Liver (tissue), 9 donors: ENCODE results near the gene STAM. TPM values are rescaled to one million over a fixed set of nuclear protein-coding genes. Genes with fewer than 3 reads are reported as not detected.
"Not testable (repeated sequence)": the region's sequence is repeated elsewhere in the genome, so short reads cannot be mapped to it uniquely, and the experiment has no call there.

Source experiments
- DNase-seq: peaks from one replicate; pipeline ENCODE4 v3.0.0-alpha.2; 2017; ENCODE audit warnings: low spot score
- H3K27ac ChIP-seq, 2 donors: one replicate each; pipeline ENCODE4 v1.7.0; 2013; ENCODE audit warnings: inconsistent platforms in 2 of 2, low read length in 2 of 2, control low read depth in 1 of 2, low read depth in 1 of 2, mild to moderate bottlenecking in 1 of 2
- H3K27me3 ChIP-seq, 4 donors: one replicate each; pipeline versions ENCODE4 v1.6.1 to v1.7.0; 2013; ENCODE audit warnings: low read length in 3 of 4, inconsistent platforms in 1 of 4, mild to moderate bottlenecking in 1 of 4, moderate library complexity in 1 of 4; ENCODE audit not compliant: control insufficient read depth in 4 of 4, insufficient read depth in 4 of 4
- H3K36me3 ChIP-seq, 4 donors: one replicate each; pipeline versions ENCODE4 v1.6.1 to v1.7.0; 2013; ENCODE audit warnings: low read length in 3 of 4, mild to moderate bottlenecking in 3 of 4, low read depth in 1 of 4, moderate library complexity in 1 of 4; ENCODE audit not compliant: control insufficient read depth in 4 of 4, insufficient read depth in 3 of 4
- H3K4me1 ChIP-seq, 4 donors: one replicate each; pipeline versions ENCODE4 v1.6.1 to v1.7.0; 2013; ENCODE audit warnings: low read length in 3 of 4, mild to moderate bottlenecking in 3 of 4, moderate library complexity in 1 of 4; ENCODE audit not compliant: control insufficient read depth in 4 of 4, insufficient read depth in 4 of 4
- H3K4me3 ChIP-seq, 3 donors: one replicate each; pipeline versions ENCODE4 v1.6.1 to v1.7.0; 2013; ENCODE audit warnings: low read length in 3 of 3, control low read depth in 1 of 3, low read depth in 1 of 3, mild to moderate bottlenecking in 1 of 3
- H3K9ac ChIP-seq, 2 donors: one replicate each; pipeline ENCODE4 v1.7.0; 2013; ENCODE audit warnings: low read length in 2 of 2, mild to moderate bottlenecking in 2 of 2, moderate library complexity in 2 of 2, control low read depth in 1 of 2, low read depth in 1 of 2
- H3K9me3 ChIP-seq, 4 donors: one replicate each; pipeline versions ENCODE4 v1.6.1 to v1.7.0; 2013; ENCODE audit warnings: low read length in 3 of 4; ENCODE audit not compliant: control insufficient read depth in 4 of 4
- EGR1 ChIP-seq, 2 donors: IDR thresholded peaks; 2 replicates each; pipeline ENCODE4 v1.6.1; 2016 to 2018; ENCODE audit warnings: antibody characterized with exemption in 2 of 2, low read depth in 2 of 2
- FOXA1 ChIP-seq: IDR thresholded peaks from 2 replicates; pipeline ENCODE4 v1.6.1; 2016; ENCODE audit warnings: antibody characterized with exemption
- FOXA2 ChIP-seq: IDR thresholded peaks from 2 replicates; pipeline ENCODE4 v1.6.1; 2016; ENCODE audit warnings: antibody characterized with exemption
- GABPA ChIP-seq, 2 donors: IDR thresholded peaks in 1 of 2; conservative IDR thresholded peaks in 1 of 2; 2 replicates each; pipeline ENCODE4 v1.6.1; 2016; ENCODE audit warnings: antibody characterized with exemption in 2 of 2, mild to moderate bottlenecking in 1 of 2, moderate library complexity in 1 of 2
- HNF4A ChIP-seq, 2 donors: conservative IDR thresholded peaks; 2 replicates each; pipeline ENCODE4 v1.6.1; 2016; ENCODE audit warnings: antibody characterized with exemption in 2 of 2, mild to moderate bottlenecking in 2 of 2
- HNF4G ChIP-seq: IDR thresholded peaks from 2 replicates; pipeline ENCODE4 v1.6.1; 2016; ENCODE audit warnings: antibody characterized with exemption
- JUND ChIP-seq, 2 donors: IDR thresholded peaks; 2 replicates each; pipeline ENCODE4 v1.6.1; 2016; ENCODE audit warnings: antibody characterized with exemption in 2 of 2
- NR2F2 ChIP-seq: IDR thresholded peaks from 2 replicates; pipeline ENCODE4 v1.6.1; 2016; ENCODE audit warnings: antibody characterized with exemption
- RAD21 ChIP-seq, 2 donors: IDR thresholded peaks; 2 replicates each; pipeline ENCODE4 v1.6.1; 2016; ENCODE audit warnings: antibody characterized with exemption in 2 of 2, mild to moderate bottlenecking in 2 of 2
- SP1 ChIP-seq: IDR thresholded peaks from 2 replicates; pipeline ENCODE4 v1.6.1; 2018; ENCODE audit warnings: antibody characterized with exemption, mild to moderate bottlenecking
- TAF1 ChIP-seq: conservative IDR thresholded peaks from 2 replicates; pipeline ENCODE4 v1.6.1; 2016; ENCODE audit warnings: antibody characterized with exemption, mild to moderate bottlenecking
- YY1 ChIP-seq: IDR thresholded peaks from 2 replicates; pipeline ENCODE4 v1.6.1; 2016; ENCODE audit warnings: antibody characterized with exemption, mild to moderate bottlenecking
- WGBS: extraction: QIAGEN DNeasy Blood & Tissue Kit; methylation state at CpG from one replicate; pipeline ENCODE4 v1.1.7; 2013; 5-methylcytosine and 5-hydroxymethylcytosine counted together
- polyA plus RNA-seq, 2 donors: library from polyadenylated mRNA; stranded (reverse) in 1 of 2; unstranded in 1 of 2; fragments of 200-250 nt in 1 of 2; fragments of >200 nt in 1 of 2; fragmentation: Nextera tagmentation in 1 of 2; extraction: Ambion mirVana in 1 of 2; gene quantifications; one replicate each; pipeline versions ENCODE4 v1.2.1 to v1.2.3, GENCODE V29; 2013 to 2015
- total RNA-seq, 2 donors: library from RNA; depleted of rRNA; stranded (reverse); fragments of >200 nt; gene quantifications; one replicate each; pipeline ENCODE4 v1.2.3, GENCODE V29; 2014
- TF ChIP-seq, protein P1 (sequence below): IDR thresholded peaks from 2 replicates; pipeline ENCODE4 v1.6.1; 2016; ENCODE audit warnings: antibody characterized with exemption
- TF ChIP-seq, protein P2 (sequence below): fragments of 150-350 bp; IDR thresholded peaks from 2 replicates; pipeline ENCODE4 v1.5.1; 2017; ENCODE audit warnings: improper control_type of control experiment, low read depth, low read length; ENCODE audit not compliant: missing input control
- TF ChIP-seq, protein P3 (sequence below): IDR thresholded peaks from 2 replicates; pipeline ENCODE4 v1.6.1; 2016; ENCODE audit warnings: antibody characterized with exemption, mild to moderate bottlenecking
- donor health status: healthy.
- donor health status: healthy.
- donor health status: healthy.
- donor health status: healthy.
- donor health status: healthy.

The STAM gene
- total and polyA plus RNA-seq, 4 donors: 4.9 to 32.4 (median 6.7) TPM

DNA sequence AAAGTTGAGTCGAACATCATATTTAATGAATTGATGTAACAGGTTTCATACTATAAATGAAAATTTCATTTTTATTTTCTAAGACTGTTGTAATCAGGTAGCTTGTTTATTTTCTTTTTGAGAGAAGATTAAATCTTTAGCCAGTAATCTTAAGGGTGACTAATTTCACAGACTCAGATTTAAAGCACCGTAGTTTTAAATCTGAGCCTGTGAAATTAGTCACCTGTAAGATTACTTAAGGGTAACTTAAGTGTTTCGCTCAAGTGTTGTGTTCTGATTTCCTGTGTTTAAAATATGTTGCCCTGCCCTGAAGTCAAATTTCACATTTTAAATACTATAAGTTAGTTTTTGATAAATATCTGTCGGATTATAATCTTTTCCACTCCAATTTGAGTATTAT lies 72.2 kb downstream of the STAM start (continued):
- TF ChIP-seq, protein P1, sequence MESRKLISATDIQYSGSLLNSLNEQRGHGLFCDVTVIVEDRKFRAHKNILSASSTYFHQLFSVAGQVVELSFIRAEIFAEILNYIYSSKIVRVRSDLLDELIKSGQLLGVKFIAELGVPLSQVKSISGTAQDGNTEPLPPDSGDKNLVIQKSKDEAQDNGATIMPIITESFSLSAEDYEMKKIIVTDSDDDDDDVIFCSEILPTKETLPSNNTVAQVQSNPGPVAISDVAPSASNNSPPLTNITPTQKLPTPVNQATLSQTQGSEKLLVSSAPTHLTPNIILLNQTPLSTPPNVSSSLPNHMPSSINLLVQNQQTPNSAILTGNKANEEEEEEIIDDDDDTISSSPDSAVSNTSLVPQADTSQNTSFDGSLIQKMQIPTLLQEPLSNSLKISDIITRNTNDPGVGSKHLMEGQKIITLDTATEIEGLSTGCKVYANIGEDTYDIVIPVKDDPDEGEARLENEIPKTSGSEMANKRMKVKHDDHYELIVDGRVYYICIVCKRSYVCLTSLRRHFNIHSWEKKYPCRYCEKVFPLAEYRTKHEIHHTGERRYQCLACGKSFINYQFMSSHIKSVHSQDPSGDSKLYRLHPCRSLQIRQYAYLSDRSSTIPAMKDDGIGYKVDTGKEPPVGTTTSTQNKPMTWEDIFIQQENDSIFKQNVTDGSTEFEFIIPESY: no peak
- TF ChIP-seq FOXA1 (no peak), HNF4G (no peak), RAD21 (IDR thresholded peaks at IDR 0.05) (no peak)

DNA sequence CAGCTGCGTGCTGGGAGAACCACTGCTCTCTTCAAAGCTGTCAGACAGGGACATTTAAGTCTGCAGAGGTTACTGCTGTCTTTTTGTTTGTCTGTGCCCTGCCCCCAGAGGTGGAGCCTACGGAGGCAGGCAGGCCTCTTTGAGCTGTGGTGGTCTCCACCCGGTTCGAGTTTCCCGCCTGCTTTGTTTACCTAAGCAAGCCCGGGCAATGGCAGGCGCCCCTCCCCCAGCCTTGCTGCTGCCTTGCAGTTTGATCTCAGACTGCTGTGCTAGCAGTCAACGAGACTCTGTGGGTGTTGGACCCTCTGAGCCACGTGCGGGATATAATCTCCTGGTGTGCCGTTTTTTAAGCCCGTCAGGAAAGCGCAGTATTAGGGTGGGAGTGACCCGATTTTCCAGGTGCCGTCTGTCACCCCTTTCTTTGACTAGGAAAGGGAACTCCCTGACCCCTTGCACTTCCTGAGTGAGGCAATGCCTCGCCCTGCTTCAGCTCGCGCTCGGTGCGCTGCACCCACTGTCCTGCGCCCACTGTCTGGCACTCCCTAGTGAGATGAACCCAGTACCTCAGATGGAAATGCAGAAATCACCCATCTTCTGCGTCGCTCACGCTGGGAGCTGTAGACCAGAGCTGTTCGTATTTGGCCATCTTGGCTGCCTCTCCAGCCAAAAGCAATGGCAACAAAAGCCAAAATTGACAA lies 78.5 kb downstream of the STAM start:
- 96% methylated on average over 24 of the region's 25 CpGs for WGBS
- not testable (repeated sequence) for H3K27me3 ChIP-seq, H3K27ac ChIP-seq, DNase-seq, H3K9me3 ChIP-seq, H3K4me1 ChIP-seq, H3K36me3 ChIP-seq, H3K9ac ChIP-seq, H3K4me3 ChIP-seq

DNA sequence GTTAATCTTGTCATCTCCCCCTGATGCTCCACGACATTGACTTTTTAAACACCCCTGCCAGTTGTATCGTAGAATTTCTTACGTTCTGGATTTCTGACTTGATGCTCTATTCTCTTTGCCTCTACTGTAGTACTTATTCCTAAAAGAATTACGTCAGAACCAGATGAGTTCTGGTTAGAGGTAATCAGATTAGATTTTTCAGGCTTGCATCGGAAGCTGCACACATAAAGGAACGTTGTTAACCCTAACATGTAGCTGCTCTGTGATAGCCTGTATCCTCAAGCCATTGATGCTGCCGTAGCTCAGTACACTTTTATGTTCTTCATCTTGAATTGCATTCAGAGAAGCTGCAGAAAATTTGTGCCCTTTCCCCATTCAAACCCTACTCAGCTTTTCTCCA lies 81.8 kb downstream of the STAM start:
- no peaks in the 10 kb centered on the region for H3K36me3 ChIP-seq
- H3K4me1 ChIP-seq: no peaks in the 10 kb centered on the region
- no peak overlapping the region for H3K4me3 ChIP-seq
- WGBS: 95% methylated on average over 7 of the region's 7 CpGs
- no peak overlapping the region for H3K27ac ChIP-seq
- H3K9me3 ChIP-seq: no peaks in the 10 kb centered on the region
- H3K27me3 ChIP-seq: no peaks in the 10 kb centered on the region
- no peak overlapping the region for H3K9ac ChIP-seq
- no peak for TF ChIP-seq FOXA2
- TF ChIP-seq GABPA (IDR thresholded peaks at IDR 0.05 in 1 of 2, conservative IDR thresholded peaks at IDR 0.05 in 1 of 2): no peak
- no peak for TF ChIP-seq EGR1 (IDR thresholded peaks at IDR 0.05; ENCODE audit: low read depth in 2 of 2)
- no peak for TF ChIP-seq SP1
- no peak for TF ChIP-seq NR2F2
- no peak for TF ChIP-seq JUND (IDR thresholded peaks at IDR 0.05)
- no peak for TF ChIP-seq TAF1
- no peak for TF ChIP-seq FOXA1
- TF ChIP-seq, protein P2, sequence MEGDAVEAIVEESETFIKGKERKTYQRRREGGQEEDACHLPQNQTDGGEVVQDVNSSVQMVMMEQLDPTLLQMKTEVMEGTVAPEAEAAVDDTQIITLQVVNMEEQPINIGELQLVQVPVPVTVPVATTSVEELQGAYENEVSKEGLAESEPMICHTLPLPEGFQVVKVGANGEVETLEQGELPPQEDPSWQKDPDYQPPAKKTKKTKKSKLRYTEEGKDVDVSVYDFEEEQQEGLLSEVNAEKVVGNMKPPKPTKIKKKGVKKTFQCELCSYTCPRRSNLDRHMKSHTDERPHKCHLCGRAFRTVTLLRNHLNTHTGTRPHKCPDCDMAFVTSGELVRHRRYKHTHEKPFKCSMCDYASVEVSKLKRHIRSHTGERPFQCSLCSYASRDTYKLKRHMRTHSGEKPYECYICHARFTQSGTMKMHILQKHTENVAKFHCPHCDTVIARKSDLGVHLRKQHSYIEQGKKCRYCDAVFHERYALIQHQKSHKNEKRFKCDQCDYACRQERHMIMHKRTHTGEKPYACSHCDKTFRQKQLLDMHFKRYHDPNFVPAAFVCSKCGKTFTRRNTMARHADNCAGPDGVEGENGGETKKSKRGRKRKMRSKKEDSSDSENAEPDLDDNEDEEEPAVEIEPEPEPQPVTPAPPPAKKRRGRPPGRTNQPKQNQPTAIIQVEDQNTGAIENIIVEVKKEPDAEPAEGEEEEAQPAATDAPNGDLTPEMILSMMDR: no peak
- TF ChIP-seq HNF4G: no peak
- no peak for TF ChIP-seq YY1
- no peak for TF ChIP-seq RAD21 (IDR thresholded peaks at IDR 0.05)
- TF ChIP-seq HNF4A (conservative IDR thresholded peaks at IDR 0.05): no peak
- TF ChIP-seq, protein P3, sequence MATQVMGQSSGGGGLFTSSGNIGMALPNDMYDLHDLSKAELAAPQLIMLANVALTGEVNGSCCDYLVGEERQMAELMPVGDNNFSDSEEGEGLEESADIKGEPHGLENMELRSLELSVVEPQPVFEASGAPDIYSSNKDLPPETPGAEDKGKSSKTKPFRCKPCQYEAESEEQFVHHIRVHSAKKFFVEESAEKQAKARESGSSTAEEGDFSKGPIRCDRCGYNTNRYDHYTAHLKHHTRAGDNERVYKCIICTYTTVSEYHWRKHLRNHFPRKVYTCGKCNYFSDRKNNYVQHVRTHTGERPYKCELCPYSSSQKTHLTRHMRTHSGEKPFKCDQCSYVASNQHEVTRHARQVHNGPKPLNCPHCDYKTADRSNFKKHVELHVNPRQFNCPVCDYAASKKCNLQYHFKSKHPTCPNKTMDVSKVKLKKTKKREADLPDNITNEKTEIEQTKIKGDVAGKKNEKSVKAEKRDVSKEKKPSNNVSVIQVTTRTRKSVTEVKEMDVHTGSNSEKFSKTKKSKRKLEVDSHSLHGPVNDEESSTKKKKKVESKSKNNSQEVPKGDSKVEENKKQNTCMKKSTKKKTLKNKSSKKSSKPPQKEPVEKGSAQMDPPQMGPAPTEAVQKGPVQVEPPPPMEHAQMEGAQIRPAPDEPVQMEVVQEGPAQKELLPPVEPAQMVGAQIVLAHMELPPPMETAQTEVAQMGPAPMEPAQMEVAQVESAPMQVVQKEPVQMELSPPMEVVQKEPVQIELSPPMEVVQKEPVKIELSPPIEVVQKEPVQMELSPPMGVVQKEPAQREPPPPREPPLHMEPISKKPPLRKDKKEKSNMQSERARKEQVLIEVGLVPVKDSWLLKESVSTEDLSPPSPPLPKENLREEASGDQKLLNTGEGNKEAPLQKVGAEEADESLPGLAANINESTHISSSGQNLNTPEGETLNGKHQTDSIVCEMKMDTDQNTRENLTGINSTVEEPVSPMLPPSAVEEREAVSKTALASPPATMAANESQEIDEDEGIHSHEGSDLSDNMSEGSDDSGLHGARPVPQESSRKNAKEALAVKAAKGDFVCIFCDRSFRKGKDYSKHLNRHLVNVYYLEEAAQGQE: no peak
- TF ChIP-seq, protein P1: no peak
- no peak for DNase-seq
